Right lung (tissue), 5 donors: ENCODE results near the gene EXOC3. TPM values are rescaled to one million over a fixed set of nuclear protein-coding genes. Genes with fewer than 3 reads are reported as not detected.

Experiments
- DNase-seq, 2 donors: peaks; one replicate each; pipeline ENCODE4 v3.0.0-alpha.2; 2013
- polyA plus RNA-seq, 5 donors: library from polyadenylated mRNA; unstranded; fragments of 120-200 nt; gene quantifications; one replicate each; pipeline versions ENCODE4 v1.2.1 to v1.2.3, GENCODE V29; 2013; ENCODE audit warnings: inconsistent platforms in 1 of 5, low replicate concordance in 1 of 5; ENCODE audit not compliant: insufficient read length in 5 of 5, insufficient read depth in 1 of 5

Gene EXOC3
- polyA plus RNA-seq, 5 donors: 43.6 to 59.3 (median 55.2) TPM

GRCh38 chr5:437281-437771, 5.7 kb upstream of the EXOC3 start:
- no peak for DNase-seq

- DNase-seq: no peak
Observed at GRCh38 chr5:438481-438981, 4.4 kb upstream of the EXOC3 start.

- DNase-seq: no peak
Observed at GRCh38 chr5:439181-439580, 3.8 kb upstream of the EXOC3 start.

- DNase-seq: no peak
Observed at GRCh38 chr5:439636-440035, 3.3 kb upstream of the EXOC3 start.

GRCh38 chr5:440401-441201, 2.4 kb upstream of the EXOC3 start:
- no peak for DNase-seq

GRCh38 chr5:441996-442334, 1.0 kb upstream of the EXOC3 start:
- no peak for DNase-seq

- DNase-seq: no peak
Observed at GRCh38 chr5:443239-444151, 519 bp downstream of the EXOC3 start.

GRCh38 chr5:444226-444625, 1.2 kb downstream of the EXOC3 start:
- no peak for DNase-seq

GRCh38 chr5:445591-445990, 2.6 kb downstream of the EXOC3 start:
- no peak for DNase-seq

GRCh38 chr5:446066-446882, 3.3 kb downstream of the EXOC3 start:
- DNase-seq: no peak

GRCh38 chr5:446883-447263, 3.9 kb downstream of the EXOC3 start:
- DNase-seq: no peak

- no peak for DNase-seq
Observed at GRCh38 chr5:447501-447900, 4.5 kb downstream of the EXOC3 start.

GRCh38 chr5:448061-448765, 5.2 kb downstream of the EXOC3 start:
- DNase-seq: no peak

- no peak for DNase-seq
Observed at GRCh38 chr5:448766-449090, 5.8 kb downstream of the EXOC3 start.

GRCh38 chr5:449151-449550, 6.2 kb downstream of the EXOC3 start:
- DNase-seq: no peak

- DNase-seq: no peak
Observed at GRCh38 chr5:451587-452458, 8.8 kb downstream of the EXOC3 start.

GRCh38 chr5:452978-453710, 10.2 kb downstream of the EXOC3 start:
- DNase-seq: no peak

GRCh38 chr5:453725-454481, 10.9 kb downstream of the EXOC3 start:
- no peak for DNase-seq

GRCh38 chr5:454936-455335, 12.0 kb downstream of the EXOC3 start:
- DNase-seq: no peak
